Brain pericyte (primary cell): ENCODE results near the gene TSHZ2.

ENCODE experiments used
- DNase-seq: peaks from one replicate; pipeline ENCODE4 v3.0.0-alpha.2; 2012; ENCODE audit warnings: low read depth, low spot score

The TSHZ2 gene

GRCh38 chr20:53157443-53158408, 185.6 kb downstream of the TSHZ2 start:
- no peak for DNase-seq

GRCh38 chr20:53159160-53159559, 187.0 kb downstream of the TSHZ2 start:
- DNase-seq = no peak

- no peak for DNase-seq
These were observed 188.9 kb downstream of the TSHZ2 start for GRCh38 chr20:53161073-53161472.

GRCh38 chr20:53161473-53161872, 189.3 kb downstream of the TSHZ2 start:
- no peak for DNase-seq

GRCh38 chr20:53162251-53162835, 190.2 kb downstream of the TSHZ2 start:
- DNase-seq = no peak

- DNase-seq = no peak
These were observed 191.3 kb downstream of the TSHZ2 start for GRCh38 chr20:53163486-53163885.

- no peak for DNase-seq
These were observed 191.9 kb downstream of the TSHZ2 start for GRCh38 chr20:53164072-53164471.

GRCh38 chr20:53165452-53165851, 193.3 kb downstream of the TSHZ2 start:
- DNase-seq = no peak

GRCh38 chr20:53168491-53168890, 196.3 kb downstream of the TSHZ2 start:
- DNase-seq = no peak

- DNase-seq = no peak
These were observed 198.0 kb downstream of the TSHZ2 start for GRCh38 chr20:53170196-53170595.

- no peak for DNase-seq
These were observed 198.9 kb downstream of the TSHZ2 start for GRCh38 chr20:53171065-53171464.

- no peak for DNase-seq
These were observed 202.3 kb downstream of the TSHZ2 start for GRCh38 chr20:53174454-53174853.

GRCh38 chr20:53175135-53175780, 203.1 kb downstream of the TSHZ2 start:
- no peak for DNase-seq

GRCh38 chr20:53176134-53176533, 204.0 kb downstream of the TSHZ2 start:
- DNase-seq = no peak

GRCh38 chr20:53177687-53178086, 205.5 kb downstream of the TSHZ2 start:
- DNase-seq = no peak

GRCh38 chr20:53179749-53180148, 207.6 kb downstream of the TSHZ2 start:
- DNase-seq = no peak

GRCh38 chr20:53180928-53181362, 208.8 kb downstream of the TSHZ2 start:
- DNase-seq = no peak

GRCh38 chr20:53181866-53182376, 209.8 kb downstream of the TSHZ2 start:
- no peak for DNase-seq

GRCh38 chr20:53183181-53183580, 211.0 kb downstream of the TSHZ2 start:
- DNase-seq = no peak

- no peak for DNase-seq
These were observed 214.5 kb downstream of the TSHZ2 start for GRCh38 chr20:53186635-53187034.

- DNase-seq = no peak
These were observed 215.4 kb downstream of the TSHZ2 start for GRCh38 chr20:53187392-53188068.

- no peak for DNase-seq
These were observed 218.1 kb downstream of the TSHZ2 start for GRCh38 chr20:53190225-53190624.
